ENCODE data around the gene USP38.

USP38 gene

GRCh38 chr4:143212566-143212965 is 27.8 kb downstream of the USP38 start:
- H3K27ac ChIP-seq (ENCODE audit: low read length) = no peak overlapping the region
- no peaks in the 10 kb centered on the region for H3K9me3 ChIP-seq (ENCODE audit: insufficient read depth, low read length, severe bottlenecking)
- no peaks in the 10 kb centered on the region for H4K20me1 ChIP-seq (ENCODE audit: insufficient read depth, low read length)
- no peaks in the 10 kb centered on the region for H3K4me1 ChIP-seq (ENCODE audit: insufficient read depth, low read length)
- no peaks in the 10 kb centered on the region for H3K79me2 ChIP-seq (ENCODE audit: insufficient read depth, low read length)
- no peak overlapping the region for H3K4me3 ChIP-seq (ENCODE audit: low read depth in 1 of 2, low read length in 2 of 2)
- no peak overlapping the region for H3K4me2 ChIP-seq (ENCODE audit: insufficient read depth, low read length)
- no peak for TF ChIP-seq CTCF (IDR thresholded peaks at IDR 0.05; ENCODE audit: borderline replicate concordance, extremely low read depth, low read length, poor library complexity, severe bottlenecking)
- TF ChIP-seq EZH2 (IDR thresholded peaks at IDR 0.05; ENCODE audit: borderline replicate concordance, low read depth, low read length, severe bottlenecking) = no peak
- no peak overlapping the region for H2AFZ ChIP-seq (ENCODE audit: low read depth, low read length)
- DNase-seq (no peak), ATAC-seq (ENCODE audit: insufficient read depth, low read depth) (no peak)
- H3K9ac ChIP-seq (ENCODE audit: low read depth, low read length) = no peak overlapping the region
- peaks cover 63% of the 10 kb centered on the region for H3K36me3 ChIP-seq (ENCODE audit: insufficient read depth, low read length)
- no peaks in the 10 kb centered on the region for H3K27me3 ChIP-seq (ENCODE audit: insufficient read depth, low read length, poor library complexity)

- Histone ChIP-seq H3K27ac (ENCODE audit: low read length) (no peak overlapping the region), H3K36me3 (ENCODE audit: insufficient read depth, low read length) (peaks cover 52% of the 10 kb centered on the region), H3K27me3 (ENCODE audit: insufficient read depth, low read length, poor library complexity) (no peaks in the 10 kb centered on the region), H3K4me2 (ENCODE audit: insufficient read depth, low read length) (no peak overlapping the region), H3K9ac (ENCODE audit: low read depth, low read length) (no peak overlapping the region), H3K9me3 (ENCODE audit: insufficient read depth, low read length, severe bottlenecking) (no peaks in the 10 kb centered on the region), H3K79me2 (ENCODE audit: insufficient read depth, low read length) (no peaks in the 10 kb centered on the region), H2AFZ (ENCODE audit: low read depth, low read length) (no peak overlapping the region), H3K4me3 (ENCODE audit: low read depth in 1 of 2, low read length in 2 of 2) (no peak overlapping the region), H4K20me1 (ENCODE audit: insufficient read depth, low read length) (no peaks in the 10 kb centered on the region), H3K4me1 (ENCODE audit: insufficient read depth, low read length) (no peaks in the 10 kb centered on the region)
- TF ChIP-seq EZH2 (IDR thresholded peaks at IDR 0.05; ENCODE audit: borderline replicate concordance, low read depth, low read length, severe bottlenecking) = no peak
- TF ChIP-seq CTCF (IDR thresholded peaks at IDR 0.05; ENCODE audit: borderline replicate concordance, extremely low read depth, low read length, poor library complexity, severe bottlenecking) = no peak
- ATAC-seq (ENCODE audit: insufficient read depth, low read depth) = no peak
- no peak for DNase-seq
Observed at GRCh38 chr4:143215873-143216272, 31.2 kb downstream of the USP38 start.

- H2AFZ ChIP-seq (ENCODE audit: low read depth, low read length) = no peak overlapping the region
- H4K20me1 ChIP-seq (ENCODE audit: insufficient read depth, low read length) = no peaks in the 10 kb centered on the region
- no peak overlapping the region for H3K4me3 ChIP-seq (ENCODE audit: low read depth in 1 of 2, low read length in 2 of 2)
- H3K79me2 ChIP-seq (ENCODE audit: insufficient read depth, low read length) = no peaks in the 10 kb centered on the region
- no peak for ATAC-seq (ENCODE audit: insufficient read depth, low read depth)
- H3K9ac ChIP-seq (ENCODE audit: low read depth, low read length) = no peak overlapping the region
- no peak overlapping the region for H3K27ac ChIP-seq (ENCODE audit: low read length)
- H3K4me2 ChIP-seq (ENCODE audit: insufficient read depth, low read length) = no peak overlapping the region
- DNase-seq = no peak
- H3K36me3 ChIP-seq (ENCODE audit: insufficient read depth, low read length) = peaks cover 15% of the 10 kb centered on the region
- no peaks in the 10 kb centered on the region for H3K4me1 ChIP-seq (ENCODE audit: insufficient read depth, low read length)
- H3K27me3 ChIP-seq (ENCODE audit: insufficient read depth, low read length, poor library complexity) = no peaks in the 10 kb centered on the region
- no peak for TF ChIP-seq CTCF (IDR thresholded peaks at IDR 0.05; ENCODE audit: borderline replicate concordance, extremely low read depth, low read length, poor library complexity, severe bottlenecking)
- no peak for TF ChIP-seq EZH2 (IDR thresholded peaks at IDR 0.05; ENCODE audit: borderline replicate concordance, low read depth, low read length, severe bottlenecking)
- H3K9me3 ChIP-seq (ENCODE audit: insufficient read depth, low read length, severe bottlenecking) = no peaks in the 10 kb centered on the region
Observed at GRCh38 chr4:143224255-143224654, 39.5 kb downstream of the USP38 start.

GRCh38 chr4:143225167-143225566 is 40.5 kb downstream of the USP38 start:
- no peaks in the 10 kb centered on the region for H3K9me3 ChIP-seq (ENCODE audit: insufficient read depth, low read length, severe bottlenecking)
- no peak overlapping the region for H3K27ac ChIP-seq (ENCODE audit: low read length)
- no peaks in the 10 kb centered on the region for H3K4me1 ChIP-seq (ENCODE audit: insufficient read depth, low read length)
- no peak overlapping the region for H3K4me2 ChIP-seq (ENCODE audit: insufficient read depth, low read length)
- no peak overlapping the region for H2AFZ ChIP-seq (ENCODE audit: low read depth, low read length)
- H3K4me3 ChIP-seq (ENCODE audit: low read depth in 1 of 2, low read length in 2 of 2) = no peak overlapping the region
- DNase-seq = no peak
- peaks cover 14% of the 10 kb centered on the region for H3K36me3 ChIP-seq (ENCODE audit: insufficient read depth, low read length)
- no peak overlapping the region for H3K9ac ChIP-seq (ENCODE audit: low read depth, low read length)
- no peaks in the 10 kb centered on the region for H3K27me3 ChIP-seq (ENCODE audit: insufficient read depth, low read length, poor library complexity)
- TF ChIP-seq CTCF (IDR thresholded peaks at IDR 0.05; ENCODE audit: borderline replicate concordance, extremely low read depth, low read length, poor library complexity, severe bottlenecking) (no peak), EZH2 (IDR thresholded peaks at IDR 0.05; ENCODE audit: borderline replicate concordance, low read depth, low read length, severe bottlenecking) (no peak)
- no peaks in the 10 kb centered on the region for H3K79me2 ChIP-seq (ENCODE audit: insufficient read depth, low read length)
- ATAC-seq (ENCODE audit: insufficient read depth, low read depth) = no peak
- H4K20me1 ChIP-seq (ENCODE audit: insufficient read depth, low read length) = no peaks in the 10 kb centered on the region
